GM19324 (cell line): ENCODE data around the gene ARHGEF10L.

Source experiments
- ATAC-seq: cut with Tn5 transposase; IDR thresholded peaks from one replicate; pipeline ENCODE4 v1.9.1; 2021; ENCODE audit warnings: mild to moderate bottlenecking, moderate library complexity; ENCODE audit not compliant: unreplicated experiment, low FRiP score

ARHGEF10L gene

DNA sequence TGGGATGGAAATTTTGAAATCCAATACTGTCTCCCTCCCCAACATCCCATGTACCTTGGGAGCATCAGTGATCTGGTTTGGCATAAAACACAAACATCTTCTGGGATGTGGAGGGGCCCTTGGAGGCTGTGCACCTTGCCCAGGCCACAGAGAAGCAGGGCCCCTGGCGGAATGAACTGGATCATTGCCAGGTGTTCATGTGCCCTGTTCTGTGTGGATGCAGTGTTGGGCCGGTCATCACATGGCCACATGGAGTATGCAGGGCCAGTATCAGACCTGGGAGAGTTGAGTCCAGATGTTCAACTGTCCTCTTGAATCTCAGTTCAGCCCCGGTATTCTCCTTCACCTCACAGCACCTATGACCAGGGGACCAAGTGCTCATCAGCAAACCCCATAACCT lies 26.9 kb downstream of the ARHGEF10L start:
- no peak for ATAC-seq

- no peak for ATAC-seq
Observed at GRCh38 chr1:17566892-17567291, 27.4 kb downstream of the ARHGEF10L start.

DNA sequence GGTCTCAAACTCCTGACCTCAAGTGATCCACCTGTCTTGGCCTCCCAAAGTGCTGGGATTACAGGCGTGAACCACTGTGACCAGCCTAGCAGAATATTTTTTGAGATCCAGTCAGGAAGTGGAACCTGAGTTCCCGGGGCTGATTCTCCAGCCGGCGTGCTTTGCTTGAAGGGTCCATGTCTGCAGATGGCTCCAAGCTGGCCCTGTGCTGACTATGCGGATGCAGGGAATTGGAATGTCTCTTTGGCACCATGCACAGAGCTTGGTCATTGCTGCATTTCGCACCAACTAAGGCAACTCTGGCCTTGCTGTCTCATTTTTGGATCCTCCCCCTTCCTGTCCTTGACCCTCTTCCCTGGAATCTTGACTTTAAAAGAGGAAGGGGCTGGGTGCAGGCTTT lies 28.1 kb downstream of the ARHGEF10L start:
- no peak for ATAC-seq

GRCh38 chr1:17568014-17568900 lies 28.8 kb downstream of the ARHGEF10L start:
- no peak for ATAC-seq

GRCh38 chr1:17569200-17570139 lies 30.0 kb downstream of the ARHGEF10L start:
- no peak for ATAC-seq

- no peak for ATAC-seq
Observed at GRCh38 chr1:17570228-17570627, 30.7 kb downstream of the ARHGEF10L start.

DNA sequence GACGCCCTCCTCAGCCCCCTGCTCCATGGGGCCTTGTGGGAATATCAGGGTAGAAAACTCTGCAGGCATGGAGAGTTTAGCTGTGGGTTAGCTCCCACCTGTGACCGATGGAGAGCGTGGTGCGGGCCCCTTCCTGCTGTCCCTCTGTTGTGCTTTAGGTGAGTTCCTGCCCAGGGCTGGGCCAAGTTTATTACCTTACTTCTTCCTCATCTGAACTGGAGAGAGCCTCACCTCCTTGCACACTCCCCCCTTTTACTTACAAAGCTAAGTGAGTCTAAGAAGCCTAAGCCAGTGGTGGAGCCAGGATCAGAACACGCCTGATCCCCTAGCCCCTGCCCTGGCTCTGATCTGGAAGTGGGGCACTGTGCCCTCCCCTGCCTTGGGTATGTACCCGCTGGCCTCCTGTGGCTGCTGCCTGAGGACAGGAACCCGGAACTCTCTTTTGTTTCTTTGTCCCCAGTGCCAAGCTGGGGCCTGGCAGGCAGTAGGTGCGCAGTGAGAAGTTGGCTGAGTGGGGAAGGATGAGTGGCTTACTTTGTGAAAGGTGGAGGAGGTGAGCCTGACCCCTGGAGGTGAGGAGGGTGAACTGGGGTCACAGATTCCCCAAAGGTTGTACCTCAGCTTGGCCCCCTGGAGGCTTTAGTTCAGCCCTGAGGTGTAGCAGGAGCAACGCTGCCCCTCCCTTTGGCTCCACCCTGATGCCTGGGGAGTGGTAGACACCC lies 32.9 kb downstream of the ARHGEF10L start:
- ATAC-seq: no peak

- ATAC-seq: no peak
Observed at GRCh38 chr1:17573518-17574041, 34.1 kb downstream of the ARHGEF10L start.

GRCh38 chr1:17574516-17574915 lies 35.0 kb downstream of the ARHGEF10L start:
- ATAC-seq: no peak

DNA sequence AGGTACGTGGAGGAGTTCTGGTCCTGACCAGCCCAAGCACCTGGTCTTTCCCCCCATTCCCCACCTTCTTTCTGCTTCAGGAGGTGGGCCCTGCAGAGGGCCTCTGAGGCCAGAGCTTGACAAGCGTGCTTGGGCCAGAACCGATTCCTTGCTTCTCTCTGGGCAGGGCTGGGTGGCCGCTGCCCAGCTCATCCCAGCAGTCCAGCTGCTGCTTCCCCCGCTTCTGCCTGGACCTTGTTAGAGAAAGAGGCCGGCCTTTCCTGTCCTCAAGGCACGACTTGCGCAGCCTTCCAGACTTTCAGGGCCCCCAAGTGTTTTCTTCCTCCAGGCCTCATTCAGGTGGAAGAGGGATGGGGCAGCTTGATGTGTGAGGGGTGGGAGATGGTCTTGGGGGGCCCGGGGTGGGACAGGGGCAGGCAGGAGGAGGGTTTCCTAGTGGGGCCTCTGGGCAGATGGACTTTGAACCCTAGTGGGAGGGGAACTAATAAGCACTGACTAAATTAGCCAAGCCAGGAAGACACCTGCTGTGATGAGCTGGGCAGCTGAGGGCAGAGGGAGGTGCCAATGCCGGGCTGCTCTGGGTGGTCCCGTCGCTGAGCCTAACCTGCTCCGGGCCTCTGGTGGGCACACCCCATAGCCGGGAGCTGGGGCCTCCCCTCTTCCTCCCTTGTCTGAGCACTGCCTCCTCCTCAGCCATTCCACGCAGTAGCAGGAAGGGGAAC lies 36.5 kb downstream of the ARHGEF10L start:
- ATAC-seq: no peak

DNA sequence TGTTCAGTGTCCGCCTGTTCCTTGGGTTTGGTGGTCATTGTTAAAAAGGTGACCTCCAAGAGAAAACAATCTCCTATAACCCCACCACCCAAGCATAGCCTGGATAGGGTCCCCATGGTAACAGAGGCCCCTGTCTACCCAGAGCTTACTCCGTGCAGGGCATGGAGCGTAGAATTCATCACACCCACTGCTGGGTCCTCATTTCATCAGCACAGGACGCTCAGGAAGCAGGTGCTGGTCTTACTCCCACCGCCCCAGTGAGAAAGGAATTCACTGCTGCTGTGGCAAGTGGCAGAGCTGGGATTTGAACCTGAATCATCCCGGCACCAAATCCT lies 37.0 kb downstream of the ARHGEF10L start:
- ATAC-seq: no peak

GRCh38 chr1:17577907-17578297 lies 38.4 kb downstream of the ARHGEF10L start:
- no peak for ATAC-seq

- ATAC-seq: no peak
Observed at GRCh38 chr1:17579951-17580939, 40.7 kb downstream of the ARHGEF10L start.

GRCh38 chr1:17581389-17582123 lies 42.1 kb downstream of the ARHGEF10L start:
- no peak for ATAC-seq

GRCh38 chr1:17582124-17582774 lies 42.8 kb downstream of the ARHGEF10L start:
- ATAC-seq: no peak

DNA sequence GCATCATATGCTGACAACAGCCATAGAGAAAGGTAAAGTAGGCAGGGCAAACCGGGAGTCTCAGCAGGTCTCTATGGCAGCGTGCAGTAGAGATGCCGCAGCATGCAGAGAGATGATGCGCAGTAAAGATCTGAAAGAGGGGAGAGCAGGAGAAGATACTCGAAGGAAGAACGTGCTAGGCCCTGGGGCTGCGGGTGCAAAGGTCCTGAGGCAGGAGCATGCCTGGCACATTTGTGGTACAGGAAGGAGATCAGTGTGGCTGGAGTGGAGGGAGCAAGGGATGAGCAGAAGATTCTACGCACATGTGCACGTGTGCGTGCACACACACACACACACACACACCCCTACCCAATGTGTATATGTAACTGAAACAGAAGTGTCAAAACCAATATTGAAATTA lies 45.0 kb downstream of the ARHGEF10L start:
- ATAC-seq: no peak

DNA sequence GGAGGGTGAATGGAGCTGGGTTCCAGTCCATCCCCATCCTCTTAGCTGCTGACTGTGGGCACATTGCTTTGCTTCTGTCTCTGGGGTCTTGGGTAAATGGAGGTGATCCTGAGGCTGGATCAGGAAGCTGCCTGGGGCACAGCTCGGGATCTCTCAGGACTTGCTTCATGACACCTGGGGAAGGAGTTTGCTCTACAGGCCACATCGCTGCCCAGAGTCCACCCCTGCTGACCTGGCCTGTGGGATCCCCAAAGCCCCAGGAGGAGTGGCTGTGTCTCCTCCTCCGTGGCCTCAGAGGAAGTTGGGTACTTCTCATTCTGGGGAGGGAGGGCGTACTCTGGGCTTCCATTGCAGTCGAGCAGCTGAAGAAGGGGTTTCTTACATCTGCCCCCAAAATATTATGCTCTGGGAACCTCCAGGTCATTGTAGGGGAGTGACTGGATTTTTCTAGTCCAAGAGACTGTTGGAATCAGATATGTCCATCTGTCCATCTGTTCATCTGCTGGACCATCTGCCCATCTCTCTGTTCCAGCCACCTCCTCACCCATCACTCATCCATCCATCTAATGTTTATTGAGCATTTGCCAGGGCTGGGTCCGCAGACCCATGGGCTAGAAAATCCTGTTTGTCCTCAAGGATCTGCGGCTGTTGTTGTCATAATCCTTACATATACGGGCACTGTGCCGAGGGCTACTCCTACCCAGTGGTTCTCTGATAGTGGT lies 45.9 kb downstream of the ARHGEF10L start:
- ATAC-seq: no peak
